Heart right ventricle (tissue), 16 donors: ENCODE results near the gene SLC2A5. TPM values are rescaled to one million over a fixed set of nuclear protein-coding genes. Genes with fewer than 3 reads are reported as not detected.

ENCODE experiments used
- ATAC-seq, 8 donors: fragments of 200-7000 bp; cut with Tn5 transposase; one replicate each; pipeline ENCODE4 v1.9.1; 2020; ENCODE audit warnings: mild to moderate bottlenecking in 8 of 8, moderate library complexity in 8 of 8, moderate number of reproducible peaks in 1 of 8
- DNase-seq, 2 donors: peaks; one replicate each; pipeline ENCODE4 v3.0.0-alpha.2; 2020
- H3K27ac ChIP-seq, 10 donors: fragments of 200-600 bp; sonication (generic) in 2 of 10; one replicate each; pipeline versions ENCODE4 v1.5.0 to v1.8.0; 2020 to 2022; ENCODE audit warnings: mild to moderate bottlenecking in 3 of 10
- H3K27me3 ChIP-seq, 7 donors: fragments of 200-600 bp; one replicate each; pipeline ENCODE4 v1.8.0; 2021 to 2022; ENCODE audit warnings: mild to moderate bottlenecking in 2 of 7
- H3K36me3 ChIP-seq, 9 donors: fragments of 200-600 bp; sonication (generic) in 1 of 9; one replicate each; pipeline versions ENCODE4 v1.5.0 to v1.8.0; 2020 to 2022; ENCODE audit warnings: mild to moderate bottlenecking in 2 of 9
- H3K4me1 ChIP-seq, 9 donors: fragments of 200-600 bp; sonication (generic) in 1 of 9; one replicate each; pipeline versions ENCODE4 v1.5.0 to v1.8.0; 2020 to 2022; ENCODE audit warnings: mild to moderate bottlenecking in 4 of 9
- H3K4me3 ChIP-seq, 10 donors: fragments of 200-600 bp; sonication (generic) in 2 of 10; one replicate each; pipeline versions ENCODE4 v1.5.0 to v1.8.0; 2020 to 2022; ENCODE audit warnings: mild to moderate bottlenecking in 7 of 10, moderate library complexity in 2 of 10
- H3K9me3 ChIP-seq, 11 donors: fragments of 200-600 bp in 10 of 11; sonication (generic) in 2 of 11; one replicate each; pipeline versions ENCODE4 v1.5.0 to v1.8.0; 2013 to 2022; ENCODE audit warnings: mild to moderate bottlenecking in 2 of 11, control low read depth in 1 of 11, moderate library complexity in 1 of 11
- CTCF ChIP-seq, 9 donors: fragments of 200-600 bp; sonication (generic) in 2 of 9; IDR thresholded peaks; one replicate each; pipeline versions ENCODE4 v1.5.0 to v1.8.0; 2021 to 2022; ENCODE audit warnings: antibody characterized with exemption in 9 of 9, mild to moderate bottlenecking in 5 of 9, moderate library complexity in 1 of 9
- WGBS, 2 donors: extraction: QIAGEN DNeasy Blood & Tissue Kit; methylation state at CpG; one replicate each; pipeline ENCODE4 v1.1.7; 2013; ENCODE audit warnings: inconsistent platforms in 1 of 2; 5-methylcytosine and 5-hydroxymethylcytosine counted together
- intact Hi-C, 10 donors: fragments of 100-400 bp; cut with DNase I; formaldehyde crosslinking; loops; one replicate each; pipeline versions ENCODE4 v1.11.1 to v1.14.2; 2022
- polyA plus RNA-seq, 2 donors: library from polyadenylated mRNA; stranded (reverse); fragments of 200-250 nt; gene quantifications; one replicate each; pipeline ENCODE4 v1.2.3, GENCODE V29; 2013
- total RNA-seq, 10 donors: library from RNA; stranded (reverse); fragmentation: NEBNext Ultra II Directional in 3 of 10; extraction: Animal tissue kit (Norgen Biotek cat#: 25700) in 3 of 10; gene quantifications; one replicate each; pipeline versions ENCODE4 v1.2.1 to v1.2.4, GENCODE V29; 2021 to 2023
- donor health status: Arrhythmogenic right ventricular cardiomyopathy.
- donor health status: ischemic (EF 13 %, LVEDD 7.1; RV severe dilation, severe dysfunction).
- donor health status: healthy with polysubstance abuse.
- donor health status: DM: no; HTN: yes; CAD: no.
- donor health status: DM: no; HTN: no; CAD: no.
- donor health status: ischemic (EF 25% LVEDD 6.9; RV normal size, moderate dysfunction).
- donor health status: ischemic (EF 25% LVEDD 5.7; RV mildly dilated, moderate dysfunction).
- donor health status: healthy.
- donor health status: DM: yes; HTN: yes; CAD: no.
- donor health status: Ischemic cardiomyopathy.
- donor health status: ischemic (EF 35%, LVEDD 5.7; RV mildly dilated, moderate dysfunction).
- donor health status: nonischemic (EF 11% LVEDD 7.7; RV severe dilation, severe dysfunction).
- donor health status: DM: yes; HTN: yes; CAD: no.
- donor health status: PGD.
- donor health status: ischemic (EF 29% LVEDD 5.4; RV normal size, mild dysfunction).
- donor health status: nonischemic (EF 23%, LVEDD 6.1; RV moderate dilation, normal function).

SLC2A5 gene
- total and polyA plus RNA-seq, 12 donors = 0.39 to 15.6 (median 3.8) TPM

GRCh38 chr1:9065213-9065751 is 4.2 kb downstream of the SLC2A5 start:
- H3K27me3 ChIP-seq = no peaks in the 10 kb centered on the region
- intact Hi-C loops = no loop called here
- no peak for DNase-seq
- 46 to 59% methylated on average over 7 of the region's 7 CpGs for WGBS, 2 donors
- ATAC-seq = peak in 1 of 8 donors; percentile 19
- peak overlapping the region in 9 of 10 donors; percentile 43 to 88 (median 69) for H3K27ac ChIP-seq
- H3K9me3 ChIP-seq = no peaks in the 10 kb centered on the region
- H3K4me1 ChIP-seq = peaks cover 0 to 83% (median 42%) of the 10 kb centered on the region in 9 donors
- no peaks in the 10 kb centered on the region for H3K36me3 ChIP-seq
- TF ChIP-seq CTCF (IDR thresholded peaks at IDR 0.05) = no peak
- no peak overlapping the region for H3K4me3 ChIP-seq

GRCh38 chr1:9062846-9063245 is 6.6 kb downstream of the SLC2A5 start:
- Histone ChIP-seq H3K27me3 (no peaks in the 10 kb centered on the region), H3K27ac (no peak overlapping the region), H3K9me3 (no peaks in the 10 kb centered on the region), H3K4me3 (no peak overlapping the region), H3K4me1 (peaks cover 0 to 63% (median 26%) of the 10 kb centered on the region in 9 donors), H3K36me3 (no peaks in the 10 kb centered on the region)
- TF ChIP-seq CTCF (IDR thresholded peaks at IDR 0.05) = no peak
- intact Hi-C loops = no loop called here
- ATAC-seq = no peak
- no peak for DNase-seq
- 87% methylated on average over 5 of the region's 5 CpGs for WGBS, 2 donors

- no peak for ATAC-seq
- Histone ChIP-seq H3K27me3 (no peaks in the 10 kb centered on the region), H3K36me3 (no peaks in the 10 kb centered on the region), H3K27ac (peak overlapping the region in 2 of 10 donors; percentile 9 to 48), H3K4me1 (peaks cover 0 to 55% (median 26%) of the 10 kb centered on the region in 9 donors), H3K4me3 (no peak overlapping the region), H3K9me3 (no peaks in the 10 kb centered on the region)
- WGBS, 2 donors = 83 to 85% methylated on average over 7 of the region's 7 CpGs
- TF ChIP-seq CTCF (IDR thresholded peaks at IDR 0.05) = no peak
- intact Hi-C loops = no loop called here
- DNase-seq = no peak
Measured at GRCh38 chr1:9062021-9062471, 7.4 kb downstream of the SLC2A5 start.

- DNase-seq (no peak), ATAC-seq (peak in 2 of 8 donors; percentile 23 to 41)
- Histone ChIP-seq H3K27ac (peak overlapping the region in 2 of 10 donors; percentile 9 to 48), H3K4me1 (peaks cover 0 to 48% (median 21%) of the 10 kb centered on the region in 9 donors), H3K9me3 (no peaks in the 10 kb centered on the region), H3K4me3 (no peak overlapping the region), H3K36me3 (peaks cover 0 to 6% (median 0%) of the 10 kb centered on the region in 9 donors), H3K27me3 (no peaks in the 10 kb centered on the region)
- intact Hi-C loops = no loop called here
- 69 to 72% methylated on average over 6 of the region's 6 CpGs for WGBS, 2 donors
- TF ChIP-seq CTCF (IDR thresholded peaks at IDR 0.05) = no peak
Measured at GRCh38 chr1:9061252-9061960, 8.0 kb downstream of the SLC2A5 start.
